ENCODE data around the gene EIF5B.

EIF5B gene

DNA sequence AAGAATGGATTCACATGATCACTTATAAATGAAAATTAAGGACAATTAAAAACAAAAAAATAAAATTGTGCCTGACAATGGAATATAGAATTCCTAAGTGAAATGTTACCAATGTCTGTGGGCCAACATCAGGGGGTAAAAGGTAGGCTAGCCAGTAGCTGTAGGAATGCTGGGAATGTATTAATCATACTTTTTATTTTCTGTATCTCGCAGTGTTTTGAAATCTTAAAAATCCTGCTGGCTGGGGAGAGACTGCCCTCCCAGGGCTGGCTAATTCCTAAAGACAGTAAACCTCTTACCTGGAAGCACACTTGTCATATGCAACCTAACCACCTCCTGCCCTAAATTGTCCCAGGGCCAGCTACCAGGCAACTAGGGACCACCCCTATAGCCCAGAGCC, 82.8 kb downstream of the EIF5B start:
- DNase-seq = no peak

DNA sequence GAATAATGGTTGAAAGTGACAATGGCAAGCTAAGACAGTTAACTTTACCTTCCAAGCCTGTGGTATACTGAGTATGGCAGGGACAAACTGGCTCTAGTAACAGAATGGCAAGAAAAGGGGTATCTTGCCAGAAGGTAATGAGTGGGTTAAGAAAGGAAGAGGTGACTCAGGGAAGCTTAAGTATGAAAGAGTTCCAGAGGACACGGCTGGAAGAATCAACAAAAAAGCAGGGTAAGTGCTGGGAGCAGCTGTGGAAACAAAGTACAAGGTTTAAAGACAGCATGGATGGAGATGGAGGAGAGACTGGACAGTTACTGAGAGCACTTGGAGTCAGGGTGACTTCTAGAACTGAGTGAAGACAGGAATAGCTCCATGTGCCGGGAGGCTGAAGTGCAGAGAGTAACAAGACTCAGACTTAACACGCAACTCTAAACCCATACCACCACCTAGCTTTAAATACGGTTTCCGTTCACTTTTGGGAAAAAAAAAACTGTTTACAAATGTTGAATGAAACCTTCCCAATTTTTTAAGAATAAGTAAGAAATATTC, 83.6 kb downstream of the EIF5B start:
- DNase-seq = no peak

DNA sequence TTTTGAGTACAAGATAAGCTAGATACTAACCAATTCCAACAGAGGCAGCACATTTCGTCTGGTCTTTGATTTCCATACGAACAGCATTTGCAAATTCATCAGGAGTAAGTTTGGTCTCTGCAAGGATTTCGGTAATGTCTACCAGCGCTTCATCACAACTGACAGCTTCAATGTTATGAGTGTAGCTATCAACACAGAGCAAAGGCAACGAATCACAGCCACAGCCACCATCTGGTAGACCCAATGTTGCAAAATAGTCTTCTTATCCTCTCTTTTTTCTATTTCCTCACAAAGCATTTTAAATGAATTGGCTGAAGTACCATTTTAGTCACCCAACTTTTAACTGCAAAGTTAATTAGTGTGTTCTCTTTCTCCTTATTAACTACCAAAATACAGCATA, 84.3 kb downstream of the EIF5B start:
- no peak for DNase-seq

DNA sequence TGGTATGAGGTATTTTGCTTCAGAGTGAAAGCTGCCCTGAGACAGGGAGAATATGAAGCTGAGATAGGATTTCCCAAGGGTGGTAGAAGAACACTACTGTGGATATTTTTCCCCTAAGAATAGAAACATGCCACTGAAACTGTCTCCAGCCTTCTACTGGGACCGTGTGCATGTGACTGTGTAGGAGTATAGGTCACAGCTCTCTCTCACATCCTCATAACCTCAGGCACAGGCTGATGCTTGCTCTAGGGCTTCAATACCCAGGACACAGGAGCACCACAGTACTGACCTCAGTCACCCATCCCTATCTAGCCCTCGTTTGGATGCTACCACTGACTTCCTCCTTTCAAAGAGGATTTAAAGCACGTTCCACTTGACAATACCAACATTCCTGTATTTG, 85.4 kb downstream of the EIF5B start:
- DNase-seq = no peak

DNA sequence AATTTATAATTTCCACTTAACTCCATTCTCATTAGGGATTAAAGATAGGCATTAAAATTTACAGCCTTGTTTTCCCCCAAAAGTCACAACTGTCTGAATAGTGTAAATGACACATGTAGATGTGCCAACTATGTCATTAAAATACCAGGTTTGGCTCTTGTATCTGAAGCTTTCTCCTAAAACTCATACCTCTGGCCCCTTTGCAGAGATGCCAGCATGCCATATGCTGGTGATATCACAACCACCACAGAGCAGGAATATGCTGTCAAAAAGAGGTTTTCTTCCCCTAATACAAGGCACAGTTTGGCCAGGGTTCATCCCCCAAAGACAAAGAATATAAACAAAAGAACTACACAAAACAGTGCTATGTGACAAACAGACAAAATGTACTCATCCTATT, 87.2 kb downstream of the EIF5B start:
- DNase-seq = no peak

DNA sequence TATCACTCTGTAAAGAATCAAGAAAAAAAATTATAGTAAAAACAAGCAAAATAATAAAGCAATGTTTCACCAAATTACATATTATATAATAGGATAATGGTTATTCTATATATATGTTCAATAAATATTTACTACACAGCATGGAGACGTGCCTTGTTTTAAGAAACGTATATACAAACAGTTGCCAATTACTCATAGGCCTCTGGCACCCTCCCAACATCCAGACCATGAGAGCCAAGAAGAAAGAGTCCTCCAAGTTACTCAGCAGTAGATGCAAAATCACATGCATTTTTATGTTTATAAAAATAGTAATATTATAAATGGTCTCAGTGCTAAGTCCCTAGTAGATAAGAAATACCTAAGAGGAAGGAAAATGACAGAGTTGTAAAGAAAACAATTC, 87.8 kb downstream of the EIF5B start:
- no peak for DNase-seq

DNA sequence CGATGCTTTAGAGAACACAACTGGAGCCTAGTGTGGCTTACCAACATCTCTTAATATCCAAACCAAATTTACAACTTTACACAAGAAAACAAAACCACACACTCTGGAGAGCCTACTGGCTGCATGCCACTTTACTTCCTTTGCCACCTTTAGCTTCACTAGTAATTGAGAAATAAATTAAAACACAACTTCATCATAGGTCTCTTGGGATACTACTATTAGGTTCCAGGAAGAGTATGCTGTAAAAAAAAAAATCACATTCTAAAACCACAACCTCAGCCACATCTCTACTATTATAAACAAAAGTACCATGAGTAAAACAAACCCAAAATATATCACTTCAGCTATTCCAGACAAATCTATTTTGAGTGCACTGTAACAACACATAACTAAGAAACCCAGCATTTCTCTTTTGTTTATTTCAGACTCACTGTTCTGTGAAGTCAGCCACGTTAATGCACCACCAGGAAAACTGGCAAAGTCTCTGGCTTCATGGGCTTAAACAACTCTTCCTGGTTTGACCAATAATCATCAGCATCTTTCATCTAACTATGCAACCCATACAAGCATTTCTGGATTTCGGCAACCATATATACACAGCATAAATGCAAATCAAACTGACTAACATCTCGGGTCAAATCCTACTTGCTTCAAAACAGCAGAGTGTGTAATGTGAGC, 93.6 kb downstream of the EIF5B start:
- DNase-seq = peak; percentile 20

DNA sequence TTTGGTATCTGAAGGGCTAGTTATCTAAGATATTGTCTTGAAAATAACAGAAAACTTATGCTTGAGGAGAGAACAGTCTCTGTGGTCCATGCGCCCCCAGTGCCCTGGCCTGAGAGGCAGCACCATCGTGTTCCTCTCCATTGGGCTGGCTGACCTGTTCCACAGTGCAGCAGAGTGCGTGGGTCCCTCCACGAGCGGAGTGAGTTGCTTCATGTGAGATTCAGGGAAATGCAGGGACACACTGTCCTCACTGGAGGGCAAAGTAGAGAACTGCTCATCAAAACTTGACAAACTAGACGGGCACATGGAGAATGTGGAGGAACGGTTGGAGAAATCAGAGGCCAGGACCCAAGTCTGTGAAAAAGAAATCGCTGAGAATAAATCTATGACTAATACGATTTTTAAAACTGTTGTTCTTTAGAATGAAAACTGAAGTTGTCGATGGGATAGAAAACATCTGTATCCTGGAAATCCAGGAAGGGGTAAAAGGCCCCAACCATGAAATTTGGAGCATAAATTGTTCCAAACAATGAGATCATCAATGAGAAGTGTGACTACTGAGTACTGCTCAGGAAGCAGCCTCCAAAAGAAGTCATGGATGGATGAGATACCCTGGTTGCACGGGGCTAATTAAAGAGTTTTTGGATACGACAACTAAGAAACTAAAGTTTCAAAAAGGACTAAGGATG, 94.5 kb downstream of the EIF5B start:
- no peak for DNase-seq

DNA sequence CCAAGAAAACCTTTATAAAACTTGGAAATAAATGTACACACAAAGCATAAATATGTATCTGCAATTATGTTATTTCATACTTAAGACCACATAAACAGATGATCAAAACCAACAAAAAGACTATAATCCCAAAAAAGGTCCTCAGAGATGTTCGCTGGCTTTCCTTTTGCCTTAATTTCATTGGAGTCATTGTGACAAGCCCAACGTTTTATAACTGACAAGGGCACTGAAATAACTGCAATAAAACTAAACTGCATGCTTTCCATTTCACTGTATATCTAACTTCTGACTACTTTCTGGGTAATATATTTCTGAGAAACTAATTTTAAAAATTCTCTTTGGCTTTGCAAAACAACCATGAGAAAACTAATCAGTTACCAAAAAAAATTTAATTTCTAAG, 96.2 kb downstream of the EIF5B start:
- DNase-seq = no peak

DNA sequence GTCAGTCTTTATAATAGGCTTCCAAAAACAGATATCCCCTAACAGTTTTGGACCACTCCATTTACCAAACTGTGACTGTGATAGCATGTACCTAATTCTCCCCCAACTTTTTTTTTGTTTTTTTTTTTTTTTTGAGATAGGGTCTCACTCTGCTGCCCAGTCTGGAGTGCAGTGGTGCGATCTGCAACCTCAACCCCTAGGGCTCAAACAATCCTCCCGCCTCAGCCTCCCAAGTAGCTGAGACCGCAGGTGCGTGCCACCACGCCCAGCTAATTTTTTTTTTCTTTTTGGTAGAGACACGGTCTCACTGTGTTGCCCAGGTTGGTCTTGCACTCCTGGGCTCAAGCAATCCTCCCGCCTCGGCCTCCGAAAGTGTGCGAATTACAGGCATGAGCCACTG, 99.7 kb downstream of the EIF5B start:
- no peak for DNase-seq

DNA sequence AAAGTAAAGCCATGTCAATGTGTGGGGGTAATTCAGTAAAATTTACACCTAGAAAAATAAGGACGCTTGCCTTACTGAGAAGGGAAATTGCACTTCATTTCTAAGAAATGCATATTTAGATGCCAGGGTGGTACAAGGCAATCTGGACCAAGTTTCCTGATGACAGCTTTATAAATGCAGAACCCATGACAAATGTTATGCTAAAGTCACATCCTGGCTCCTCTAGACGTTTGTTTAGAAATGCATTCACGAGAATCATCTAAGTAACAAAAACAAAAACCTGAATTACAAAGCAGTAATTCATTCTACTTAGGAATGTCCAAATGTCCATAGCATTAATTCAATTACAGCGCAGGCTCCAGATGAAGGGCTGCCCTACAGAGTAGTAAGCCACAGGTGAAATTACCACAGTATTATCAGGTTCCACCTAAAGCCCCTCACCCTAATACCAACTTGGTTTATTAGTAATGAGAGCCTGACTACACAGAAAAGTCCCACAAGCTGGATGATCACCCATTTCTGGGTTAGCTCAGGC, 102.8 kb downstream of the EIF5B start:
- no peak for DNase-seq

DNA sequence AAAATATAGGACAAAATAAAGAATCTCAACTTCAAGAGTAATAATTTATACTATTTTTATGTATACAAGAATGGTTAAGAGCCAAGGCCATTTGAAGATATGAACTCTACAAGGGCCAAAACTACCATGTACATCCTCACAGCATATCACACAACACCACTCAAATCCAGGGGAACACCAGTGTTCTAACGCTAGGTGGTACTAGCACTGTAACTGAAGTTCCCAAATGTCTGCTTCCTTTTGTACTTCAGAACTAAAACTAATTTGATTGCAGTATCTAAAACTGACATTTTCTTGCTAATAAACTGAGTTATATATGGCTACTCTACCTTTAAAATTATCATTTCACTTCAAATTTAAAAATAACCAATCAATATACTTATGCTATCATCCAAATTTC, 105.6 kb downstream of the EIF5B start:
- DNase-seq = no peak

DNA sequence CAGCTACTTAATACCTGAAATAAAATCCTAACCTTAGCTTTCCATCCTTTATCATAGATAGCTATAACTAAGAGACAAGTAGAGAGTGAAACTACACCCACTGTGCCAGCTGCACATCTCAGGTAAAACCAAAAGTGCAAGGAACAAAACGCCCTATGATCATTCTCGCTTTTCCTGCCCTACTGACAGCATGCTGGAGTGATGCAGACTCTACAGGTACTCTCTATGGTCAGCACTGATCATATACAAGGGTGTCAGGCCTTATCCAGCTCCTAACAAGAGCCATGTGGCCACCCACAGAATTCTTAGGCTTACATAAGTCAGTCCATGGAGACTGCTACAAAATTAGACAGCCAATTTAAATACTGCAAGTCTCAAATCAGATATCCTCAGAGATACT, 107.0 kb downstream of the EIF5B start:
- DNase-seq = no peak

DNA sequence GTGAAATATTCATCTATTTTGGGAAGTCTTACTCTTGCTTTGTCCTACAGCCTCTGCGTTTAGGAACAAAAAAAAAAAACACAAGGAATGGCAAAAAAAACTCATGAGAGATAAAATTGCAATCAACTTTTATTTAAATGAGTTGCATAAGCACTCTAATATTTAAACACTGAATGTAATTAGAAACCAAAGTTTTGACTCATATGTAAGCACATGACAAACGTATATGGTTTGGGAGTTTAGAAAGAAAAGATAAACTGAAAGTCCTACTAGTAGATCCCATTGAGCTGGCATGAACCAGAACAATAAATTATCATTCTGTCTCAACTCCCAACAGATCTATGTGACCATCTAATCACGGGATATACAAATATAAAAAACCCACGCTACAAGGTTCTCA, 107.9 kb downstream of the EIF5B start:
- no peak for DNase-seq

DNA sequence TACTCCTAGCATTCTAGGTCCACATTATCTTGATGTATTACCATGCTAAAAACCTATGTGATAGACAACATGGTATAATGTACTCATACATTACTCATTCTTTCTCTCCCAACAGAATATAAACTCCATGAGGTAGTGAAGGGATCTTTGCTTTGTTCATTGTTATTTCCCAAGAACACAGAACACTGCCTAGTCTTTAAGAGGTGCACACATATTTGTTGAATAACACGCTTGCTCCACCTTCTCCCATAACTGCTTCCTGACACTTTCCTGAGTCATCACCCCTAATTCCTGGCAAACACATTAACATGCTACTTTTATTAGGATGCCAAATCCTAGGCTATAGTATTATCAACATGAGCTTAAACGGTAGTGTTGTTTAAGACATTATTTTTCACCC, 111.4 kb downstream of the EIF5B start:
- DNase-seq = no peak

DNA sequence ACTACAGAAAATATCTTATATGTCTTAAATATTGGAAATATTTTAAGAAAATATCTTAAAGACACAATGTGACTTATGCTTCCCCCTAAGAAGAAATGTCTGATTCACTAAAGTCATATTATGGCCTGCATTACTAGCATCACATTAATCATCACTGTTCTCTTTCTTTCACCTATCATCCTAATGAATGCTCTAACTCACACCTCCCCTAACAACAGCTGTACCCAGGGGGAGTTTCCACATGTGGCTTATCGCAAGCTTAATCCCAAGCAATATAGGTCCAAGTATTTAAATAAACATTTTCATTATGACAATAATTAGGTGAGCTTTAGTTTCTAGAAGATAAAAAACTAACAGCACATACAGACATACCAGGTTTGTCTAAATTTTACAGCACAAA, 113.0 kb downstream of the EIF5B start:
- DNase-seq = no peak

Data from NCI-H2107 (cell line).